Measurements from ENCODE around the gene LBR.
"Not testable (repeated sequence)": the region's sequence is repeated elsewhere in the genome, so short reads cannot be mapped to it uniquely, and the experiment has no call there.

Gene LBR

DNA sequence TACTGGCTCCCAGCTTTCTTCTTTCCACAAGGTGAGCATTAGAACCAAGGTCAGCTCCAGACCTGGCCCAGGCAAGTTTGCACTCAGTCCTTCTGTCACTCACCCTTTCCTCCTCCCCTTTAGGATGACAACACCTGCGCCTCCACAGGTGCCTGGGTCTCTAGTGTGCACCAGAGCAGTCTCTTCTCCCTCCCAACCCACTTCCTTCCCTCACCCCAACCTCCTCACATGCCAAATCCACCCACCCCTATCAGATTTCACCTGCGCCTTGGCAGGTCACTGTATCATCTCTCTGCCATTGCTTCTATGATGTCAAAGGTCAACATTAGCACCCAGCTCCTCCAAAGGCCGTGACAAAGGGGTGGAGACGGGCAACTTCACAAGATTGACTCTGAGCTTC, 38.0 kb downstream of the LBR start:
- ATAC-seq: no peak
- TF ChIP-seq, protein P1, sequence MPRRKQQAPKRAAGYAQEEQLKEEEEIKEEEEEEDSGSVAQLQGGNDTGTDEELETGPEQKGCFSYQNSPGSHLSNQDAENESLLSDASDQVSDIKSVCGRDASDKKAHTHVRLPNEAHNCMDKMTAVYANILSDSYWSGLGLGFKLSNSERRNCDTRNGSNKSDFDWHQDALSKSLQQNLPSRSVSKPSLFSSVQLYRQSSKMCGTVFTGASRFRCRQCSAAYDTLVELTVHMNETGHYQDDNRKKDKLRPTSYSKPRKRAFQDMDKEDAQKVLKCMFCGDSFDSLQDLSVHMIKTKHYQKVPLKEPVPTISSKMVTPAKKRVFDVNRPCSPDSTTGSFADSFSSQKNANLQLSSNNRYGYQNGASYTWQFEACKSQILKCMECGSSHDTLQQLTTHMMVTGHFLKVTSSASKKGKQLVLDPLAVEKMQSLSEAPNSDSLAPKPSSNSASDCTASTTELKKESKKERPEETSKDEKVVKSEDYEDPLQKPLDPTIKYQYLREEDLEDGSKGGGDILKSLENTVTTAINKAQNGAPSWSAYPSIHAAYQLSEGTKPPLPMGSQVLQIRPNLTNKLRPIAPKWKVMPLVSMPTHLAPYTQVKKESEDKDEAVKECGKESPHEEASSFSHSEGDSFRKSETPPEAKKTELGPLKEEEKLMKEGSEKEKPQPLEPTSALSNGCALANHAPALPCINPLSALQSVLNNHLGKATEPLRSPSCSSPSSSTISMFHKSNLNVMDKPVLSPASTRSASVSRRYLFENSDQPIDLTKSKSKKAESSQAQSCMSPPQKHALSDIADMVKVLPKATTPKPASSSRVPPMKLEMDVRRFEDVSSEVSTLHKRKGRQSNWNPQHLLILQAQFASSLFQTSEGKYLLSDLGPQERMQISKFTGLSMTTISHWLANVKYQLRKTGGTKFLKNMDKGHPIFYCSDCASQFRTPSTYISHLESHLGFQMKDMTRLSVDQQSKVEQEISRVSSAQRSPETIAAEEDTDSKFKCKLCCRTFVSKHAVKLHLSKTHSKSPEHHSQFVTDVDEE (CRISPR knock-in tag; IDR thresholded peaks at IDR 0.05): no peak

DNA sequence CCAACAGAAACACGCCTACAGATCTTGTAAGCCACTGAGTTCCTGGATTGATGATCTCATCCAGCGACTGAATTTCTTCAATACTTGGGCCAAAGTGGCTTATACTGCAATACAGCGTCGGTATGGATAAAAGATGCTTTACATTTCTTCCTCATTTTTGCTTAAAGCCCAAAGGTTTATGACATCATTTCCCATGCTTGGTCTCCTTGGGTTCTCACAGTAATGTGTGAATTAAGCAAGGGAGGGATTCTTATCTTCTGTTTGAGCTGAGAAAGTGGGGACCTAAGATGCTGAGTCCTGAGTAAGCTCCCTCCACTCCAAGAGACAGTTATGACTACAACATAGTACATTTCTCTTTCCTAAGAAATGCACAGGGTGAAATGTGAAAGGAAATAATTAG, 39.5 kb downstream of the LBR start:
- no peak; the same call in 2 of the 3 replicates for ATAC-seq
- TF ChIP-seq, protein P1 (CRISPR knock-in tag; IDR thresholded peaks at IDR 0.05): no peak
- TF ChIP-seq ZNF8 (CRISPR knock-in tag; IDR thresholded peaks at IDR 0.05): no peak
- TF ChIP-seq RARB (CRISPR knock-in tag; IDR thresholded peaks at IDR 0.05): no peak
- no peak for TF ChIP-seq BACH2 (CRISPR knock-in tag; IDR thresholded peaks at IDR 0.05; ENCODE audit: borderline replicate concordance)
- TF ChIP-seq, protein P2, sequence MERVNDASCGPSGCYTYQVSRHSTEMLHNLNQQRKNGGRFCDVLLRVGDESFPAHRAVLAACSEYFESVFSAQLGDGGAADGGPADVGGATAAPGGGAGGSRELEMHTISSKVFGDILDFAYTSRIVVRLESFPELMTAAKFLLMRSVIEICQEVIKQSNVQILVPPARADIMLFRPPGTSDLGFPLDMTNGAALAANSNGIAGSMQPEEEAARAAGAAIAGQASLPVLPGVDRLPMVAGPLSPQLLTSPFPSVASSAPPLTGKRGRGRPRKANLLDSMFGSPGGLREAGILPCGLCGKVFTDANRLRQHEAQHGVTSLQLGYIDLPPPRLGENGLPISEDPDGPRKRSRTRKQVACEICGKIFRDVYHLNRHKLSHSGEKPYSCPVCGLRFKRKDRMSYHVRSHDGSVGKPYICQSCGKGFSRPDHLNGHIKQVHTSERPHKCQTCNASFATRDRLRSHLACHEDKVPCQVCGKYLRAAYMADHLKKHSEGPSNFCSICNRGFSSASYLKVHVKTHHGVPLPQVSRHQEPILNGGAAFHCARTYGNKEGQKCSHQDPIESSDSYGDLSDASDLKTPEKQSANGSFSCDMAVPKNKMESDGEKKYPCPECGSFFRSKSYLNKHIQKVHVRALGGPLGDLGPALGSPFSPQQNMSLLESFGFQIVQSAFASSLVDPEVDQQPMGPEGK (CRISPR knock-in tag; IDR thresholded peaks at IDR 0.05; ENCODE audit: borderline replicate concordance): no peak
- TF ChIP-seq TOX (CRISPR knock-in tag; IDR thresholded peaks at IDR 0.05; ENCODE audit: borderline replicate concordance): no peak
- TF ChIP-seq ZFP3 (CRISPR knock-in tag; IDR thresholded peaks at IDR 0.05): no peak
- TF ChIP-seq PPARA (CRISPR knock-in tag; IDR thresholded peaks at IDR 0.05; ENCODE audit: borderline replicate concordance): no peak

DNA sequence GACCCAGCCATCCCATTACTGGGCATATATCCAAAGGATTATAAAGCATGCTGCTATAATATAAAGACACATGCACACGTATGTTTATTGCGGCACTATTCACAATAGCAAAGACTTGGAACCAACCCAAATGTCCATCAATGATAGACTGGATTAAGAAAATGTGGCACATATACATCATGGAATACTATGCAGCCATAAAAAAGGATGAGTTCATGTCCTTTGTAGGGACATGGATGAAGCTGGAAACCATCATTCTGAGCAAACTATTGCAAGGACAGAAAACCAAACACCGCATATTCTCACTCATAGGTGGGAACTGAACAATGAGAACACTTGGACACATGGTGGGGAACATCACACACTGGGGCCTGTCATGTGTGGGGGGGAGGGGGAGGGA, 41.0 kb downstream of the LBR start:
- ATAC-seq: not testable (repeated sequence)

DNA sequence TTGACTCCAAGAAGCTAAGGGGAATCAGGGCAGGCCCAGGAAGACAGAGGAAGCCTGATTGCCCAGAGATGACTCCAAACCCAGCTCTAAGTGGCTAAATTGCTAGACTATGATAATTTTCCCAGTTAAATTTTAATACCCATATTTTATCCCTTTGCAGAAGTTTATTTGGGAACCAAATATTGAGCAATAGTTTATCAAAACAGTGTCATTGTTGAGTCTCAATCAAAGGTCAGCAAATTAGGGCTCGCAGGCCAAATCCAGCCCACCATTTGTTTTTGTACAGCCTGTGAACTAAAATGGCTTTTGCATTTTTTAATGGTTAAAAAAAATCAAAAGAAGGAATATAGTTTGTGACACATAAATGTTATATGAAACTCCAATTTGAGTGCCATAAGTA, 47.1 kb downstream of the LBR start:
- ATAC-seq: no peak
- TF ChIP-seq ZNF8 (CRISPR knock-in tag; IDR thresholded peaks at IDR 0.05) (no peak), ARNTL (CRISPR knock-in tag; IDR thresholded peaks at IDR 0.05; ENCODE audit: borderline replicate concordance, low read depth) (no peak)

DNA sequence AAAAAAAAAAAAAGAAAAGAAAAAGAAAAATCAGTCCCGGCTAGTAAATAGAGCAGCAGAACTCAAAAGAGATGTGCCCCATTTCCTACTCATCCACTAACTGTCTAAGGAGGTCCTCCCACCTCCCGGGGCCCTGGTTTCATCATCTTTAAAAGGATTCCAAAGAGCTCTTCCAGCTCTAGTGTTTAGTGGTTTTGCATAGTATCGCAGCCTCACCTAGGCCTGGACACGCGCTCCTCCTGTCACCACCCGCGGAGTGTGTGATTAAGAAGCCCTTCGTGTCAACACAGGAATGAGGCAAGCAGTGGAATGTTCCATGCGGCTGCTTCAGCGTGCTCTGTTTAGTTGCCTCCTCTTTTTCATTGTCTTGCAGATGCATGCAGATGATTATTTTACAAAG, 49.0 kb downstream of the LBR start:
- no peak for ATAC-seq
- TF ChIP-seq, protein P3, sequence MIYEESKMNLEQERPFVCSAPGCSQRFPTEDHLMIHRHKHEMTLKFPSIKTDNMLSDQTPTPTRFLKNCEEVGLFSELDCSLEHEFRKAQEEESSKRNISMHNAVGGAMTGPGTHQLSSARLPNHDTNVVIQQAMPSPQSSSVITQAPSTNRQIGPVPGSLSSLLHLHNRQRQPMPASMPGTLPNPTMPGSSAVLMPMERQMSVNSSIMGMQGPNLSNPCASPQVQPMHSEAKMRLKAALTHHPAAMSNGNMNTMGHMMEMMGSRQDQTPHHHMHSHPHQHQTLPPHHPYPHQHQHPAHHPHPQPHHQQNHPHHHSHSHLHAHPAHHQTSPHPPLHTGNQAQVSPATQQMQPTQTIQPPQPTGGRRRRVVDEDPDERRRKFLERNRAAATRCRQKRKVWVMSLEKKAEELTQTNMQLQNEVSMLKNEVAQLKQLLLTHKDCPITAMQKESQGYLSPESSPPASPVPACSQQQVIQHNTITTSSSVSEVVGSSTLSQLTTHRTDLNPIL (CRISPR knock-in tag; IDR thresholded peaks at IDR 0.05; ENCODE audit: low read depth): no peak
- TF ChIP-seq, protein P4, sequence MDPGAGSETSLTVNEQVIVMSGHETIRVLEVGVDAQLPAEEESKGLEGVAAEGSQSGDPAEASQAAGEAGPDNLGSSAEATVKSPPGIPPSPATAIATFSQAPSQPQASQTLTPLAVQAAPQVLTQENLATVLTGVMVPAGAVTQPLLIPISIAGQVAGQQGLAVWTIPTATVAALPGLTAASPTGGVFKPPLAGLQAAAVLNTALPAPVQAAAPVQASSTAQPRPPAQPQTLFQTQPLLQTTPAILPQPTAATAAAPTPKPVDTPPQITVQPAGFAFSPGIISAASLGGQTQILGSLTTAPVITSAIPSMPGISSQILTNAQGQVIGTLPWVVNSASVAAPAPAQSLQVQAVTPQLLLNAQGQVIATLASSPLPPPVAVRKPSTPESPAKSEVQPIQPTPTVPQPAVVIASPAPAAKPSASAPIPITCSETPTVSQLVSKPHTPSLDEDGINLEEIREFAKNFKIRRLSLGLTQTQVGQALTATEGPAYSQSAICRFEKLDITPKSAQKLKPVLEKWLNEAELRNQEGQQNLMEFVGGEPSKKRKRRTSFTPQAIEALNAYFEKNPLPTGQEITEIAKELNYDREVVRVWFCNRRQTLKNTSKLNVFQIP (CRISPR knock-in tag; IDR thresholded peaks at IDR 0.05; ENCODE audit: borderline replicate concordance, low read depth): no peak
- TF ChIP-seq, protein P1 (CRISPR knock-in tag; IDR thresholded peaks at IDR 0.05): no peak
- TF ChIP-seq RARB (CRISPR knock-in tag; IDR thresholded peaks at IDR 0.05) (no peak), TCF4 (CRISPR knock-in tag; IDR thresholded peaks at IDR 0.05; ENCODE audit: borderline replicate concordance) (no peak), ZFP3 (CRISPR knock-in tag; IDR thresholded peaks at IDR 0.05) (no peak), BACH2 (CRISPR knock-in tag; IDR thresholded peaks at IDR 0.05; ENCODE audit: borderline replicate concordance) (no peak), ZNF8 (CRISPR knock-in tag; IDR thresholded peaks at IDR 0.05) (no peak), PPARA (CRISPR knock-in tag; IDR thresholded peaks at IDR 0.05; ENCODE audit: borderline replicate concordance) (no peak), ZFP30 (CRISPR knock-in tag; IDR thresholded peaks at IDR 0.05) (no peak), SNAI2 (CRISPR knock-in tag; IDR thresholded peaks at IDR 0.05) (no peak), ZC3H10 (CRISPR knock-in tag; IDR thresholded peaks at IDR 0.05) (no peak), ARNTL (CRISPR knock-in tag; IDR thresholded peaks at IDR 0.05; ENCODE audit: borderline replicate concordance, low read depth) (no peak), ISL1 (CRISPR knock-in tag; IDR thresholded peaks at IDR 0.05) (no peak), CSDC2 (CRISPR knock-in tag; IDR thresholded peaks at IDR 0.05) (no peak), ESRRG (CRISPR knock-in tag; IDR thresholded peaks at IDR 0.05) (no peak)
- TF ChIP-seq, protein P2 (CRISPR knock-in tag; IDR thresholded peaks at IDR 0.05; ENCODE audit: borderline replicate concordance): no peak
